ENCODE data around the gene FSTL4.

FSTL4 gene

DNA sequence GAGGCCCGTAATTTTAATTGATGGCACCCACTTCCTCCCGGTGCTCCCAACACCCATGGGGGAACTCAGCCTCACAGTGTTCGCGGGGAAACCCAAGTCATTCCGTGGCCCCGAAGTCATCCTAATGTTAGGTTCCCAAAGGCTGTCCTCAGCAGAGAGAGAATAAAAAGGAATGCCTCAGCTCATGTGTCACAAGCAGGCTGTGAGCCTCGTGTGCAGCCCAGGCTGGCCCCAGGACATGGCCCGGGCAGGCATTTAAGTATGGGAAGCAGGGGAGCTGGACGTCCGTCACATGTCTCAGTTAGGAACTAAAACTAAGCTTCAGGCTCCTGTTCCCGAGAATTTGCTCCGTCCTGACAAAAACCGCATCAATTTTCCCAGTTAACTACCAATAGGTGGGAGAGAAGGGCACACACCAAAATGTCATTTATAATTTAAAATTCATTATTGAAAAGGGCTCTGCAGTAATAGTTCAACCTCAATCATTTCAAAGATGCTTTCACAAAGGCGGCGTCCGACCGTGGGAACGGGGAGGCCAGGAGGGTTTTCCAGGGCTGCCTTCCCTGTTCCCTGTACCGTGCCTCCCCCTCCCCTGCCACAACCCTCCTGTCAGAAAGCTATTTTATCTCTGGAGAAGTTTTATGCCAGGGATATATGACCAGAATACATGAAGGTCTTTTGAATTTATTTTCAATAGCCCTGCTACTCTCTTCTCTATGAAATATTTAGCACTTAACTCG, 137.3 kb downstream of the FSTL4 start:
- DNase-seq = no peak

DNA sequence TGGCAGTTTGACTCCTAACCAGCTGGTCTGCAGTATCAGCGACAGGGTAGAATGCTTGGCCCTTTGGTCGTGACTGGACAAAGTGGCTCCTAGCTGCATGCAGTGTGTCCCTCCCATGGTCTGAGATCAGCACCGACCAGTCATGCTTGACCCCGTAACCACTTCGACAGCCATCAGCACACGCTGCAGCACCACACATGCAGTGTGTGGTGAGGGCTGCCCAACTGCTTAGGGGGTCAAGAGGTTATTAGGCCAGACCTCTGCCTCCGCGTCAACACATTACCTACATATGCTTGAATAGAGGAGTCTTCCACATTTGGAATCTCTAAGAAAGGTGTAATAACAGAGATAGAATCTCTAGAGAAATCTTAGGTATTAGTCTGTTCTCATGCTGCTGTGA, 139.1 kb downstream of the FSTL4 start:
- DNase-seq = no peak

DNA sequence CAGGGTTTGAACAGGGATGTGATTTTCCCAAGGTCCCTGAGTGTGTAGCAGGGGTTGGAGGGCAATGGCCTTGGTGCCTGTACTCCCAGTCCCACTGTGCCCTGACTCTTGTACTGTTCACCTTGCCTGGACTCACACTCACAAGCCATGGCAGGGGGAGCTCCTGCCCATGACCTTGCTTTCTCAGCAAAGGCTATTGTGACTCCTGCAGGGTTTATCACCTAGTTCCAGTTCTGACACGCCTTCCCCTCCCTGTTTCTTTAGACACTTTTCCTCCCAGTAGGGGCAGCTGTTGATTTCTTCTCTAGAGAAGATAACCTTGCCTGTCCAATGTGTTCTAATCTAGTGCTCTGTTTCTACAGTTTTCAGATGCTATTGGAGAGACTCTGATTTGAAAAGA, 139.5 kb downstream of the FSTL4 start:
- DNase-seq = no peak

DNA sequence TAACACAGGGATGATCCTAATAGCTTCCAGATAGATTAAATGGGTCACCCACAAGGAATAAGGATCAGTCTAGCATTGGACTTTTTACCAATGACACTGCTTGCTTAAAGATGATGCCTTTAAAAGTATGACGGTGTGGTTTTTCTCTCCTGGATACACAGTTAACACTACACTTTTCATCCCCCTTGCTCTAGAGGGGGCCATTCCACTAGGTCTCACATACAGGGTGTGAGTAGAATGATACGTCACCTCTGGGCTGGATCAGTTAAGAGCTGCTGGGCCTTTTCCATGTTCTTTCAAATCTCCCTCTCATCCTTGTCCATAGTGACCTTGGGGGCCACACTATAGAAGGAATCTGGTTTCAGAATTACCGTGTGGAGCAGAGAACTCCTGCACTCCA, 140.6 kb downstream of the FSTL4 start:
- no peak for DNase-seq

DNA sequence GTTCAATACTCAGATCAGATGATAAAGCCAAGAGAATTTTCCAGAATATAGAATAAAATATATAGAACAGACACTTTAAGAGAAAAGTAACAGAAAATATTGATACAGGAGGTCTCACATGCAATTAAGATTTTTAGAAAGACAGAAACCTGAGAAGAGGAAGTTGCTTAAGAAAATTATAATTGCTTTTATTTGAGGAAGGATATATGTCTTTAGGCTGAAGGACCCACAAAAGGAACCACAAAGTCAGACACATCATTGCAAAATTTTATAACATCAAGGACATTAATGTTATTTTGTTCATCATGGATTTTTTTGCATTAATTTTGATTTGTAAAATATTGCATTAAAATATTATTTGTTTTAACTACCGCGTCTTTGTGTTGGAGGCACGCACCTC, 141.5 kb downstream of the FSTL4 start:
- no peak for DNase-seq

DNA sequence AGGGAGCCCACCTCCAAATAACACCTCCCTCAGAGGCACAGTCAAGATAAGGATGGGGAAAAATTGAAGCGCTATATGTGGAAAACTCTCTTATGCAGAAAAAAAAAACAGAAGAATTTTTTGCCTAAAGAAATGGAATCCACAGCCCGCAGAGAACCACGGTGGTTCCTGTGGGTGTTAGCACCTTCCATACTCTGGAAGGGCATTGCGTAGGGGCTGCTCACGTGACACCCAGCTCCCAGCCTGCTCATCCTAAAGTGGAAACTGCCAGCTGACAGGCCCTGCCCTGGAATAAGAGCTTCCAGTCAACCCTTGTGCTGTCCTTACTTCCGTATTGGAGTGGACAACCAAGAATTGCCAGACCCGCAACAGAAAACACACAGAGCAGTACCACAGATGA, 142.5 kb downstream of the FSTL4 start:
- DNase-seq = no peak

DNA sequence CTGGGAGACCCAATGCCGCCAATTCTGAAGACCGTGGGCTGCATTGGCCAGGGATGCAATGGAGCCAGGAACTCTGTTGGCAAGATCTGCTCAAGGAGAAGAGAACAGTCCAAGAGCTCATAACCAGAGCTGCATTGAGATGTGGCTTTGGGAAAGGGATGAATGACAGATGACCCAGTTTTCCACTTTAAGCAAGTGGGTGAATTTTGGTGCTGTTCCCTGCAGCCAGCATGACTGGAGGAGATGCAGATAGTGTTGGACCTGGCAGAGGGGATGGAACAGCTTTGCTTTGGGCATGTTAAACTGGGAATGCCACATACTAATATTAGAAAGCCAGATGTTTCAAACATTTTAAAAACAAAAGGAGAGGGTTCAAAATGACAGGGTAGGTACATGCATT, 143.1 kb downstream of the FSTL4 start:
- no peak for DNase-seq

DNA sequence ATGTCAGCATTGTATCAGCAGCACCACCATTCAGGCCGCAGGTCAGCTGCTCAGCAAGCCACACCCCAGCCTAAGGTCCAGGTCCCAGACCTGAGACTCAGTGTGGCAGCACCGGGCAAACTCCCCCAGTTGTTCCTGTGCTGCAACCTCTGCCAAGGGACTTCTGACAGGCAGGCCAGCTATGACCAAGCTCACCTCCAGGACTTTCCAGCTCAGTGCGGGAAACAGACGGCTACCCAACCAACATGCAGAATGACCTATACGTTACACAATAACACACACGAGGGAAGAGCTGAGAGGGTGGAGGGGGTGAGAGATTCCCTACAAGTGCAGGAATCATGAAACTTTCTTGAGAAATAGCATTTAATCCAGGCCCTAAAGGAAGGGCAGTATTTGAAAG, 143.7 kb downstream of the FSTL4 start:
- no peak for DNase-seq

DNA sequence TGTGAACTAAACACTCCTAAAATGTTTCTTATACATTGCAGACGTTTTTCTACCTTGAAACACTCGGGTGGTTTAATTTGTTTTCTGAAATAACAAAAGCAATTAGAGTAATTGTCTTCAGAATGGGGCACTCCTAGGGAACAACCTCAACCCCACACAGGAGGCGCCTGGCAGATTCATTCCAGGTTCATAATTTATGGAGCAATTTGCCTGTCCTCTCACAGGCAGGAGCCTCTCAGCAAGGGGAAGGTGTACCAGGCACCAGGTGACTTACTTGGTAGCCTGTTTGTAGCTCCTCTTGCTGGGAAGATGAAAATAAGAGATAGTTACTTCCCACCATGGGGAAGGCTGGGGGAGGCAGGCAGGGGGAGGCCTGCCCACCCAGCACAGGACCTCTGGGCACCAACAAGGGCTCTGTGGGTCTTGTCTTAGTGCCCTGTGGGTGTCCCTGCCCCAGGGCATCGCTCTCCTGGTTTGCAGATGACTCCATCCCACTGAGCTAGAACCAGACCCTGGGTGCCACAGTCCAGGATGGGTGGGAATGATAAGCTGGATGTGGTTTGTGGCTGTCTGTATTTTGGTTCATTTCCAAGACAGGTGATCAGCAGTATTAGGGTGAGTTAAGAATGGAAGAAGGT, 144.4 kb downstream of the FSTL4 start:
- no peak for DNase-seq

DNA sequence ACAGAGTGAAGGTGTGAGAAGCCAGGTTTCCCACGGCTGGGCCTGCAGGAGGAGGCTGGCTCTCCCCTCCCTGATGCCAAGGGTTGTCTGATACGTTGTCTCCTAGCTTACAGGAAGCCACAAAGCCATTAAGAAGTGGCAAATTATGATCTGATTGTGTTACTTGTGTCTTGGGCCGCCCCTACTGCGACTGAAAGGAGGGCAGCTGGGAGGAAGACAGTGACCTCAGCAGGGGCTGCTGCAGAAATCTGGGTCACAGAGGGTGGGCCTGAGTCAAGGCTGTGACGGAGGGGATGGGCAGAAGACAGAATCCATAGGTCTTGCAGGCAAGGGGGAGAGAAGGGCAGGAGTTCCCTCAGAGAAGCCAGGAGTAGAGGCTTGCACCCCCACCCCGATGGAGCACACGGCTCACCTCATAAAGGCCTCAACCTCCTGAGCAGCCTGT, 145.0 kb downstream of the FSTL4 start:
- peak; percentile 16 for DNase-seq

DNA sequence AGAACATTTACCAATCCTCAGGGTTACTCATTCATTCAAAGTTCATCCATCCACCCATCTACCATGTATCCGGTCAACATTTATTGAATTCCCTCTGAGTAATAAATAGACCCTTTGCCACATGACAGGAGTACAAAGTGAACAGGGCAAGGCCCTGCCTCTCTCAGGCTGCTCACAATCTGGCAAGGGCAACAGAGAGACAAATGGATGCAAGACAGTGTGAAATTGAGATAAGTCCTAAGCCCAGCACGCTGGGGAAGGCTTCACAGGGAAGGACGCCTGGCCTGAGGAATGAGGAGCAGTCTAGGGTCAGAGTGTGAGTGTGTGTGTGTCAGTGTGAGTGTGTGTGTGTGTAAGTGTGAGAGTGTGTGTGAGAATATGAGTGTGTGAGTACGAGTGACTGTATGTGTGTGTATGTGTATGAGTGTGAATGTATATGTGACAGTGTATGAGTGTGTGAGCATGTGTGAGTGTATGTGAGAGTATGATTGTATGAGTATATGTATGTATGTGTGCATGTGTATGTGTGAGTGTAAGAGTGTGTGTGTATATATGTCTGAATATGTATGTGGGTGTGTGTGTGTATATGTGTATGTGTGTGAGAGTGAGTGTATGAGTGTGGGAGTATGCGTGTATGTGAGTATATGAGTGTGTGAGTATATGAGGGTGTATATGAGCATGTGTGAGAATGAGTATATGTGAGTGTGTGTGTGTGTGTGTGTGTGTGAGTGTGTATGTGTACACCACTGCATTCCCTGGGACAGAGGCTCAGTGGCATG, 145.6 kb downstream of the FSTL4 start:
- no peak for DNase-seq

DNA sequence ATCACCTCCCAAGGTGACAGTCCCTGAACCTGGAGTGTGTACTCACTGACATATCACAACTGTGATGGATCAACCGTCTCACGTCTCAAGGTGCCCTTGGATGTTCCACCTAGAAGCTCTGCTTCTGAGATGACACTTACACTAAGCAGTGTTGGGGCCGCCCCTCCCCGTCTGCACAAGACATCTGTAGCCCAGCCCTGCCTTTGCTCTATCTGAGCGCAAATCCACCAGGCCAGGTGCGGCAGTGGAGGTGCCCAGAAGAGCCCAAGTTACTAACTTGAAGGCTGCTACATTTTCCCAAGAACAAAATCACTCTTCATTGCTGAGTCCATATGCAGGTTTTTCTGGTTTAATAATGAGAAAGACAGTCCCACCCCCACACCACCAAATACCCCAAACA, 148.3 kb downstream of the FSTL4 start:
- DNase-seq = no peak

DNA sequence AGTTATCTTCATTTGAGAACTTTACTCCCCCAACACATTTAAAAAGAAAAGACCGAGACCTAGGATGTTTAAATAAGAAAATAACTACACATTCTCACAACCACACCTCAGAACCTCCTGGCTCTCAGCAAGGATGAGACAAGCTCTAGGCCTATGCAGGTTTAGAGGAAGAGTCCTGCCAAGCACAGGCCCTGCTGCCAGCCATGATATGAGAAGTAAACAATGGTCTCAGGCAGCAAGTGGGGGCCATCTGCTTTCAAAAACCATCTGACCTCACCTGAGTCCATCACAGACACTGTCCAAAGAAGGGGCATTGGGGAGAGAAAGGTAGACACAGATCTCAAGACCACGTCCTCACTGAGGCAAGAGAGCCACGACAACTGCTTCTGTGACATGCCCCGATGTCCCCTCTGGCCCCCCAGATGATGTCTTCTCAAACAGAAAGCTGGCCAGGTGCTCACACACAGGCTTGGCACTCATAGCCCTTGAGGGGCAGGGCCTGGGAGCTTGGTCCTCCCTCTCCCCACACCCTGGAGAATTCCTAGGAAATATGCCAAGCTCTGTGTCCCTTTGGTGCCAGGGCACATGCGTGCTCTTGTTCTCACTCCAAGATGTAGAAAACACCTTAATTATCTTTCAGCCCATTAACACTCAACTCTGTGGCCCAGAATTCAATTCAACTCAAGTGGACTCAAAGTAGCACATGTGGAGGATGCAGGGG, 150.4 kb downstream of the FSTL4 start:
- no peak for DNase-seq

DNA sequence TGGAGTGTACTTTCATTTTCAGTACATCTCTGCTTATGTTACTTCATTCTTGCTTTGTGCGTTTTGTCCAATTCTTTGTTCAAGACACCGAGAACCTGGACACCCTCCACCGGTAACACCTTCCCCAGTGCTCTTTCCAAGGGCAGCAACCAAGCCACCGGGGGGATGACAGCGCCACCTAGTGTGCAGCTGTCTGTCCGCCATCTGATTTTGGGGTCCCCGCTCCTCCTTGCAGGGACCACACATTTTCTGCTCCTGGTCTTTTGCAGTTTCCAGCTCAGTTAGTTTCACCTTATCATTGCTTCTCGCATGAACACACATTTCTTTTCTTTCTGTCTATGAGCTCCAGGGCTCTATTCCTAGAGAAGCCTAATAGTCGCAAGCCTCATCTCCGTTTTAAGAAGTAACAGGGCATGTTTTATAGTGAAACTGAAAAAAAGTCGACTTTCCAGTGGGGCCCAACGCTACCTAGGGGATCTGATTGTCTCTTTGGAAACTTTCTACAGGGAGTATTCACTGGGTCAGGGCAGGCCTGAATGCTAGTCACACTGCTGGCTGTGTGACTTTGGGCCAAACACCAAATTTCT, 152.1 kb downstream of the FSTL4 start:
- DNase-seq = no peak

DNA sequence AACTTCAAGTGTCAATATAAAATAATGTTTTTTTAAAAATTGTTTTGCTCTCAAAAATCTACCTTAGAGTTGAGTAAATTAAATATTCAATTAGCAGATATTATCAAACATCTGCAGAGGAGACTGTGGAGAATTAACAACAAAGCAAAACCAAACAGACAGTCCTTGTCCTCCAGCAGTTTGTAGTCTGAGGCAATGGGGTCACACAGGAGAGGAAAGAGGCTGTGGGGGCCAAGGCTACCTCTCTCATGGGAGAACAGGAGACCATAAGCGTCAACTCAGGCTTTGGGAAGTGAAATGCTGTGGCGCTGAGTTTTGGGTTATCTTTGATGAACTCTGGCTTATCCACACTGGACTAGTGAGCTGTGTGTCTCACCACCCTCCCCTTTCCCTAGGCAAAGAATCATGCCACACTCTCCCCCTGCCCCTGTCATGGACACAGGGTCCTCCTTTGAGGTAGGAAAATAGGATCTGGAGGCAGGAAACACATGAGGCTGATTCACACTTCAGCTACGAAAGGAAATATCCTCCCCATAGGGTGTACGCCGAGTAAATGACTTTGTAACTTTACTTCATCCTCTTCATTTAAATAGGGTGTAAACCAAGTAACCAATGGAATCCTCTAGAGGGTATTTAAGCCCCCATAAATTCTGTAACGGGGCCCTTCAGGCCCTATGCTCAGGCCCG, 152.7 kb downstream of the FSTL4 start:
- no peak for DNase-seq

DNA sequence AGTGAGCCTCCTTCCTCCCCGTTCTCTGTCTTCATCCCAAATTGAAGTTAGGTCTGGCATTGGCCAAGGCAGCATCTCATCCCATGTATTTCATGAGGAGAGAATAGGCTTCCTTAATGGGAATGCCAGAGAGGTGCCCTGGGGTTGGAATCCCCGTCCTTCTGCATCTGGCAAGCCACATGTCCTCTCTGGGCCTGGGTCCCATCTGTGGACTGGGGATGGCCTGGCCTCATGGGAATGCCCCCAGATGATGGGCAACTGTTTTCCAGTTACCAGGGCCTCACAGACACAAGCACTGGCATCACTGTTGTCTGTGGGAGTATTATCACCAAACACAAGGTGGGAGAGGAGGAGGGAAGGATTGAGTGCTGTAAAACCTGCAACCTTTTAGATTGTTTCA, 153.9 kb downstream of the FSTL4 start:
- DNase-seq = no peak

DNA sequence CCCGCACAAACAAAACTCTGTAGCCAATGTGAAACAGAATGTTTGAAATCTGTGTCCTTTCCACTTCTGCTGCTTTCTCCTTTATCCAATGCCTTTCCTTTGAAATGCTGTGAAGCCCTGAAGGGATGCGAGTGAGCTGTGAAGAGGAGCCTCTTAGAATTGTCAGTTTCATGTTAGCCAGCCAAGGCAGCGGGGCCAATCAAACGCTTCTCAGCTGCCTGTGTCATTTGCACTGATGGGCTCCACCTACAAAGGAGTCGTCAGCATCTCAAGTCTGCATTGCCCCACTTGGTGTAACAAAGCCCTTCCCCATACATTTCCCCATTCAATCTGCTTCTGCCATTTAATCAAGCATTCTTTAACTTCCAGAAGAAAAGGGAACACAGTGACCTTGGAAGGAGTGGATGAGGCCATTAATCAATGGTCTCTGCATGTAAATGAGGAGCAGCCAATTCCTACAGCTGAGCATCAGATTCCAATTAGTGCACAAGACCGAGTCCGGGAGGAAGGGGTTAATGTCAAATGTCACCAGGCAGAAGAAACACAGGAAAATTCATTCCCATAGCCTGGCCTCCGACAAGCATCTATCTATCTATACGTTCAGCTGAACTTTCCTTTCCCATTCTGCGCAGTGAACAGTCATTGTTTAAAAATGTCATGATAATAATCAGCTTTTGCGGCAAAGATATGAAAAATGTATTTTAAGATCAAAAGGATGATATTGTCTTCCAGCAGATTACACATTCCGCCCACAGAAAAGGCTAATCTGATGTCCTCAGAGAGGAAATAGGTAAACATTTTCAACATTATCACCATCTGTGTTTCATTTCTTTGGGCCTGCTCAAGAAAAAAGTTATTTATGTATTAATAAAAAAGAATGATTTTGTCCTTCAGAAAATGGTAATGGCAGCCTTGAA, 154.6 kb downstream of the FSTL4 start:
- DNase-seq = no peak

DNA sequence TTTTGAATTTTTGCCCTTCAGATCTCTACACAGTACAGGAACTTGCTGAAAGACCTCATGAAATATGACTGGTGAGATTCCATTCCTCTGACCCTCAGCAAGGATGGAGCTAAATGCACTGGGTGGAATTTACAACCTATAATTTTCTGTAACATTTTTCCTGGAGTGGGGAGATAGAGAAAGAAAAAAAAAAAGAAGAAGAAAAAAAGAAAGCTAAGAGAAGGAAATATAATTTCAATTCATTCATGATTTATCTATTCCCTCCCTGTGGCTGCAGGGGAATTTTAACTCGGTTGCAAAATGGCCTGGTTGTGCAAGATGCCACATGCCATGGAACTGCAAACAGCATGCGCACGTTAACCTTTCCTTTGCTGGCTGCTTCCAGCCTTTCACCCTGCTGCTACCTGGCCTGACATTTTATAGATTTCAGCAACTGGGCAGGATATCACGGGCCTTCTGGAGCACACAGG, 155.4 kb downstream of the FSTL4 start:
- no peak for DNase-seq

DNA sequence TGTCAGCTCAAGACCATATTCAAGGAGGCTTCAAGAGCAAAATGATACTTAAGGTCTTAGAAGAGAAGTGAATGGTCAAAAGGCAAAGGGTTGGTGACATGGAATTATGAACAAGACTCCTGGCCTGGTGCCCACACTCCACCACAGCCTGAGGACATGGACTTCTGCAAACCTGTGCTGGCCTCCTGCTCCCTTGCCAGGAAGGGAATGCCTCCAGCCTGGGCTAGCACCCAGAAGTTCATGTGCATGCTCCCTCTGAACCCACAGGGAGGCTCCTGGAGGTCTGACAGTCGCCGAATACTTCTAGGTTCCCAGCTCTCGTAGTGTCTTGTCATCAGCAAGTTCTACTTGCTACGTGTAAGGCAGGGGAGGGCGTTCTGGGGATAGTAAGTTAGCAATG, 156.7 kb downstream of the FSTL4 start:
- no peak for DNase-seq

DNA sequence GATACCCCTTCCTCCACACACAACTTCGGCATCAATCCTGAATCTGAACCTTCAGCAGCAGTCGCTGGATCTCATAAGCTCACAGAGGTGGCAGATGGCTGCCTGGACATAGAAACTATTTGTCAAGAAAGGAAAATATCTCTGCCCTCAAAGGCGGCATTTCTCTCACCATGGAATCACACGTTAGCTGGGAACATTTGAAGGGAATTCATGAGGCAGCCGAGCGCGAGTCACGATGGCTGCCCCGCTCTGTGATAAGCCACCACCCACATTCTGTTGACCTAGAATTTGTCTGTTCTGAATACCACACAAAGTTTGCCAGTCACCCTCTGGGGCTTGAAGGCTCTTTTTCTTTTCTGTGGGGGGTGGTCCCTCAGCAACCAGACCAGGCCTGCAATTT, 157.9 kb downstream of the FSTL4 start:
- no peak for DNase-seq

DNA sequence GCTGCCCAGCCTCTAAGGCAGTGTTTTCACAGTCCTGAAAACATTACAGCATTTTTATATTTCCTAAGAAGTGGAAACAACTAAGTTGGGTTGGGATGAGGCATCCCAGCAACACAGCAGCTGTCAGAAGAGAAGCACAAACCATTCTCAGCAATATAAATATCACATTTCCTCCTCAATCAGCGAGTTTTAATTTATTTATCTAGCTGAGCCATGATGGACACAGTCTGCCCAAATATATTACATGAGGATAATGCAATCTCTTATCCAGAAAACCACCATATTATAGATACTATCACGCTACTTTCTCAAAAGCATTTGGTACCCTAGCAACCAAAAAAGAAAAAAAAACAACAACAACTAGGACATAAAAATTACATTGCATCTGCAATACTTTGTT, 158.5 kb downstream of the FSTL4 start:
- no peak for DNase-seq

Measured in activated effector memory CD4-positive, alpha-beta T cell treated with Interleukin-2 at 50 U/mL for 16 hours (primary cell).